Measurements from ENCODE around the gene CHRNA4.

CHRNA4 gene

GRCh38 chr20:63363981-63364561 is 2.9 kb upstream of the CHRNA4 start:
- no peaks in the 10 kb centered on the region for H3K9me2 ChIP-seq (replicated peaks; ENCODE audit: control insufficient read depth, low read length)
- H3K4me3 ChIP-seq (ENCODE audit: low read length), result no peak overlapping the region
- H3K9me3 ChIP-seq (ENCODE audit: control insufficient read depth, insufficient read depth, low read length), result no peaks in the 10 kb centered on the region
- H3K36me3 ChIP-seq (ENCODE audit: control insufficient read depth, low read length), result no peaks in the 10 kb centered on the region
- H3K79me2 ChIP-seq (ENCODE audit: control insufficient read depth, low read length), result no peaks in the 10 kb centered on the region
- no peaks in the 10 kb centered on the region for H4K20me1 ChIP-seq (ENCODE audit: control insufficient read depth, insufficient read depth, low read depth, low read length)
- H3K4me2 ChIP-seq (ENCODE audit: low read length), result no peak overlapping the region
- H3K27ac ChIP-seq (ENCODE audit: low read depth, low read length), result no peak overlapping the region
- TF ChIP-seq EZH2phosphoT487 (IDR thresholded peaks at IDR 0.05; ENCODE audit: borderline replicate concordance, low read length) (no peak), CTCF (IDR thresholded peaks at IDR 0.05; ENCODE audit: low read depth, low read length, poor library complexity, severe bottlenecking) (no peak)
- no peaks in the 10 kb centered on the region for H3F3A ChIP-seq (ENCODE audit: control insufficient read depth, insufficient read depth)
- H3K27me3 ChIP-seq (ENCODE audit: control insufficient read depth, low read length), result no peaks in the 10 kb centered on the region
- no peaks in the 10 kb centered on the region for H3K4me1 ChIP-seq (ENCODE audit: control insufficient read depth, low read length)

- no peak overlapping the region for H3K27ac ChIP-seq (ENCODE audit: low read depth, low read length)
- no peaks in the 10 kb centered on the region for H3K36me3 ChIP-seq (ENCODE audit: control insufficient read depth, low read length)
- no peak overlapping the region for H3K4me3 ChIP-seq (ENCODE audit: low read length)
- TF ChIP-seq CTCF (IDR thresholded peaks at IDR 0.05; ENCODE audit: low read depth, low read length, poor library complexity, severe bottlenecking), result no peak
- no peak for TF ChIP-seq EZH2phosphoT487 (IDR thresholded peaks at IDR 0.05; ENCODE audit: borderline replicate concordance, low read length)
- H3K4me2 ChIP-seq (ENCODE audit: low read length), result no peak overlapping the region
- no peaks in the 10 kb centered on the region for H4K20me1 ChIP-seq (ENCODE audit: control insufficient read depth, insufficient read depth, low read depth, low read length)
- no peaks in the 10 kb centered on the region for H3F3A ChIP-seq (ENCODE audit: control insufficient read depth, insufficient read depth)
- no peaks in the 10 kb centered on the region for H3K27me3 ChIP-seq (ENCODE audit: control insufficient read depth, low read length)
- no peaks in the 10 kb centered on the region for H3K9me2 ChIP-seq (replicated peaks; ENCODE audit: control insufficient read depth, low read length)
- H3K79me2 ChIP-seq (ENCODE audit: control insufficient read depth, low read length), result no peaks in the 10 kb centered on the region
- H3K4me1 ChIP-seq (ENCODE audit: control insufficient read depth, low read length), result no peaks in the 10 kb centered on the region
- H3K9me3 ChIP-seq (ENCODE audit: control insufficient read depth, insufficient read depth, low read length), result no peaks in the 10 kb centered on the region
These were observed 2.1 kb upstream of the CHRNA4 start for GRCh38 chr20:63363013-63363957.

- Histone ChIP-seq H3F3A (ENCODE audit: control insufficient read depth, insufficient read depth) (no peaks in the 10 kb centered on the region), H4K20me1 (ENCODE audit: control insufficient read depth, insufficient read depth, low read depth, low read length) (no peaks in the 10 kb centered on the region), H3K27ac (ENCODE audit: low read depth, low read length) (no peak overlapping the region), H3K79me2 (ENCODE audit: control insufficient read depth, low read length) (no peaks in the 10 kb centered on the region), H3K4me3 (ENCODE audit: low read length) (no peak overlapping the region), H3K9me2 (replicated peaks; ENCODE audit: control insufficient read depth, low read length) (no peaks in the 10 kb centered on the region), H3K9me3 (ENCODE audit: control insufficient read depth, insufficient read depth, low read length) (no peaks in the 10 kb centered on the region), H3K36me3 (ENCODE audit: control insufficient read depth, low read length) (no peaks in the 10 kb centered on the region), H3K4me2 (ENCODE audit: low read length) (no peak overlapping the region), H3K27me3 (ENCODE audit: control insufficient read depth, low read length) (no peaks in the 10 kb centered on the region), H3K4me1 (ENCODE audit: control insufficient read depth, low read length) (no peaks in the 10 kb centered on the region)
- no peak for TF ChIP-seq EZH2phosphoT487 (IDR thresholded peaks at IDR 0.05; ENCODE audit: borderline replicate concordance, low read length)
- TF ChIP-seq CTCF (IDR thresholded peaks at IDR 0.05; ENCODE audit: low read depth, low read length, poor library complexity, severe bottlenecking), result no peak
These were observed 1.4 kb upstream of the CHRNA4 start for GRCh38 chr20:63362436-63363009.

All from DOHH2 (cell line).